HepG2 (cell line): ENCODE results near the gene BLMH. TPM values are rescaled to one million over a fixed set of nuclear protein-coding genes. Genes with fewer than 3 reads are reported as not detected.

Experiments
- ATAC-seq: fragments of 200-7000 bp; cut with Tn5 transposase; 3 replicates; pipeline ENCODE4 v1.9.1; 2020; ENCODE audit warnings: mild to moderate bottlenecking, moderate library complexity
- BruUV-seq: library from RNA; stranded (reverse); fragments of 400-500 nt; replicated peaks from 2 replicates; lab custom pipeline; 2021; lab: Mats Ljungman, UMichigan
- CTCF ChIA-PET: fragments of 300-600 bp; formaldehyde crosslinking; extraction: SDS; loops from one replicate; lab custom pipeline; 2021; ENCODE audit warnings: low total read pairs, inconsistent platforms, low intra/inter-chr PET ratio; lab: Yijun Ruan, JAX
- POLR2A ChIA-PET: fragments of 350-600 bp; sonication (Branson Sonifier 250); formaldehyde crosslinking; loops from one replicate; lab custom pipeline; 2020; ENCODE audit warnings: antibody characterized with exemption, inconsistent platforms; lab: Yijun Ruan, JAX
- DNase-seq: peaks from one replicate; pipeline ENCODE4 v3.0.0-alpha.2; 2015; ENCODE audit warnings: low spot score
- FAIRE-seq: peaks from 3 replicates; lab custom pipeline; 2011; peaks lifted over from hg19 to GRCh38; lab: Jason Lieb, UNC
- H2AFZ ChIP-seq: one replicate; pipeline ENCODE4 v1.6.1; 2011; ENCODE audit warnings: low read length, inconsistent platforms
- H3K27ac ChIP-seq: fragments of 300-600 bp; 3 replicates; pipeline ENCODE4 v1.8.0; 2011; ENCODE audit warnings: mixed run types, mild to moderate bottlenecking, mixed read lengths, low read length, inconsistent platforms; ENCODE audit not compliant: insufficient read depth; ENCODE audit errors: extremely low read length
- H3K27me3 ChIP-seq, 2 experiments: fragments of 200-600 bp in 1 of 2; 2 replicates in 1 of 2; 3 replicates in 1 of 2; pipeline versions ENCODE4 v1.6.0 to v1.8.0; 2011; ENCODE audit warnings: low read length in 2 of 2, mild to moderate bottlenecking in 2 of 2, moderate library complexity in 2 of 2, inconsistent platforms in 1 of 2; ENCODE audit not compliant: insufficient read depth in 2 of 2, control insufficient read depth in 1 of 2
- H3K36me3 ChIP-seq, 2 experiments: fragments of 200-600 bp in 1 of 2; replicated peaks in 1 of 2; 2 replicates in 1 of 2; 3 replicates in 1 of 2; pipeline versions ENCODE4 v1.5.1 to v1.8.0; 2011; ENCODE audit warnings: low read length in 2 of 2, inconsistent platforms in 1 of 2; ENCODE audit not compliant: insufficient read depth in 2 of 2, control insufficient read depth in 1 of 2
- H3K4me1 ChIP-seq: 2 replicates; pipeline ENCODE4 v1.5.1; 2012; ENCODE audit warnings: low read length, inconsistent platforms; ENCODE audit not compliant: insufficient read depth
- H3K4me2 ChIP-seq: 2 replicates; pipeline ENCODE4 v1.6.0; 2011; ENCODE audit warnings: low read depth, low read length, inconsistent platforms
- H3K4me3 ChIP-seq, 3 experiments: fragments of 200-600 bp in 1 of 3; sonication (generic), shearing (Covaris generic) in 1 of 3; replicated peaks in 1 of 3; 2 replicates each; pipeline ENCODE4 v1.5.1; 2011 to 2016; ENCODE audit warnings: low read length in 3 of 3, inconsistent platforms in 2 of 3, low read depth in 2 of 3, mild to moderate bottlenecking in 2 of 3, control low read depth in 1 of 3, mixed read lengths in 1 of 3; ENCODE audit not compliant: insufficient read depth in 1 of 3
- H3K79me2 ChIP-seq: one replicate; pipeline ENCODE4 v1.6.1; 2011; ENCODE audit warnings: low read length, inconsistent platforms; ENCODE audit not compliant: insufficient read depth
- H3K9ac ChIP-seq: 2 replicates; pipeline ENCODE4 v1.6.0; 2011; ENCODE audit warnings: mild to moderate bottlenecking, low read depth, low read length, inconsistent platforms; ENCODE audit not compliant: insufficient read depth
- H3K9me3 ChIP-seq: 2 replicates; pipeline ENCODE4 v1.5.1; 2012; ENCODE audit warnings: mild to moderate bottlenecking, low read length
- H4K20me1 ChIP-seq: 2 replicates; pipeline ENCODE4 v1.6.0; 2011; ENCODE audit warnings: inconsistent platforms, mild to moderate bottlenecking, low read length, moderate library complexity; ENCODE audit not compliant: insufficient read depth
- ATAD3A ChIP-seq: sonication (generic); formaldehyde crosslinking; IDR thresholded peaks from 2 replicates; pipeline ENCODE4 v1.4.0; 2020; ENCODE audit warnings: missing genetic modification reagents
- CBFB ChIP-seq: sonication (generic); formaldehyde crosslinking; IDR thresholded peaks from 2 replicates; pipeline ENCODE4 v1.4.0; 2020; ENCODE audit warnings: missing genetic modification reagents
- CTCF ChIP-seq: sonication (generic); formaldehyde crosslinking; IDR thresholded peaks from 2 replicates; pipeline ENCODE4 v1.5.0; 2020; ENCODE audit warnings: mild to moderate bottlenecking, missing genetic modification reagents, moderate library complexity
- GABPB1 ChIP-seq: IDR thresholded peaks from 2 replicates; pipeline ENCODE4 v1.6.1; 2016; ENCODE audit warnings: mild to moderate bottlenecking, missing genetic modification reagents, moderate library complexity, missing compliant biosample characterization
- GATAD2A ChIP-seq: IDR thresholded peaks from 2 replicates; pipeline ENCODE4 v1.6.1; 2016
- HNRNPL ChIP-seq: fragments of 200-400 bp; formaldehyde crosslinking; IDR thresholded peaks from 2 replicates; pipeline ENCODE4 v1.6.1; 2017; ENCODE audit warnings: mild to moderate bottlenecking, low read depth, low read length
- IRF2 ChIP-seq: IDR thresholded peaks from 2 replicates; pipeline ENCODE4 v1.6.1; 2018; ENCODE audit warnings: missing genetic modification reagents, missing compliant biosample characterization
- MEF2D ChIP-seq: sonication (generic); formaldehyde crosslinking; IDR thresholded peaks from 2 replicates; pipeline ENCODE4 v1.5.1; 2020; ENCODE audit warnings: mild to moderate bottlenecking, missing genetic modification reagents
- RAD21 ChIP-seq: fragments of 450-650 bp; formaldehyde crosslinking; IDR thresholded peaks from 2 replicates; pipeline ENCODE4 v1.5.0; 2020; ENCODE audit warnings: mild to moderate bottlenecking
- RXRB ChIP-seq: IDR thresholded peaks from 2 replicates; pipeline ENCODE4 v1.6.1; 2016; ENCODE audit warnings: borderline replicate concordance, missing genetic modification reagents, missing compliant biosample characterization
- SALL1 ChIP-seq: sonication (generic); formaldehyde crosslinking; IDR thresholded peaks from 2 replicates; pipeline ENCODE4 v1.8.0; 2022; ENCODE audit warnings: mild to moderate bottlenecking, missing genetic modification reagents
- STAG1 ChIP-seq: sonication (generic); formaldehyde crosslinking; IDR thresholded peaks from 2 replicates; pipeline ENCODE4 v1.4.0; 2020; ENCODE audit warnings: missing genetic modification reagents
- YY1 ChIP-seq: IDR thresholded peaks from 2 replicates; pipeline ENCODE4 v1.6.1; 2011; ENCODE audit warnings: low read length, low read depth, moderate library complexity, mild to moderate bottlenecking; ENCODE audit not compliant: insufficient read depth, insufficient replicate concordance
- ZBTB33 ChIP-seq: sonication (generic); formaldehyde crosslinking; IDR thresholded peaks from 2 replicates; pipeline ENCODE4 v1.4.0; 2020; ENCODE audit warnings: missing genetic modification reagents
- ZNF335 ChIP-seq: sonication (generic); formaldehyde crosslinking; IDR thresholded peaks from 2 replicates; pipeline ENCODE4 v1.4.0; 2020; ENCODE audit warnings: missing genetic modification reagents
- ZNF687 ChIP-seq: sonication (generic); formaldehyde crosslinking; IDR thresholded peaks from 2 replicates; pipeline ENCODE4 v1.5.1; 2020; ENCODE audit warnings: mild to moderate bottlenecking, missing genetic modification reagents, moderate library complexity
- ZNF713 ChIP-seq: sonication (generic); formaldehyde crosslinking; IDR thresholded peaks from 2 replicates; pipeline ENCODE4 v1.4.0; 2020; ENCODE audit warnings: mild to moderate bottlenecking, missing genetic modification reagents
- ZNF768 ChIP-seq: sonication (generic); formaldehyde crosslinking; IDR thresholded peaks from 2 replicates; pipeline ENCODE4 v1.4.0; 2020; ENCODE audit warnings: missing genetic modification reagents
- WGBS: methylation state at CpG from one replicate; pipeline ENCODE4 v1.1.6; 2017; ENCODE audit warnings: low lambda C conversion rate; 5-methylcytosine and 5-hydroxymethylcytosine counted together
- in situ Hi-C: cut with HindIII; loops from 2 replicates; pipeline ENCODE4 v1.10.0; 2017; ENCODE audit warnings: low pct_unique_long_range_greater_than_20kb; ENCODE audit not compliant: extremely low pct_ligation_motif_present
- intact Hi-C: fragments of 100-400 bp; cut with micrococcal nuclease; formaldehyde crosslinking; loops from one replicate; pipeline ENCODE4 v1.10.0; 2022; ENCODE audit not compliant: unreplicated experiment
- polyA plus RNA-seq, 8 experiments: library from polyadenylated mRNA; depleted of rRNA in 3 of 8; stranded (reverse) in 7 of 8; unstranded in 1 of 8; fragments of >200 nt; fragmentation: Illumina TruSeq in 4 of 8; extraction: Trizol in 4 of 8; gene quantifications; 2 replicates each; pipeline versions ENCODE4 v1.2.1 to v1.2.3, GENCODE V29; 2011 to 2016; ENCODE audit warnings: low read depth in 4 of 8, missing spikeins in 1 of 8, mixed read lengths in 1 of 8; ENCODE audit not compliant: insufficient read depth in 1 of 8
- total RNA-seq, 5 experiments: library from RNA; depleted of rRNA; stranded (reverse); fragments of >200 nt; fragmentation: Illumina TruSeq; extraction: Trizol; gene quantifications; 2 replicates each; pipeline ENCODE4 v1.2.3, GENCODE V29; 2016; ENCODE audit warnings: low read depth in 1 of 5

The BLMH gene
- total and polyA plus RNA-seq, 2 of the 13 experiments (the other 11 are each of a cell fraction or from before 2014, with no cell fraction given) = 12.1 to 41.0 TPM

- intact Hi-C loops (loop anchor here (5.0 kb wide), 1 partner anchor 109 kb away; no protein-coding TSS in a partner anchor), in situ Hi-C loops (loop anchor here (10.0 kb wide), 1 partner anchor 112 kb away; no protein-coding TSS in a partner anchor)
- no peaks in the 10 kb centered on the region for H3K9me3 ChIP-seq
- CTCF ChIA-PET = interaction anchor here (1.2 to 2.6 kb wide), 2 partner anchors 111 to 132 kb away, joined by 4 to 10 read pairs; no protein-coding TSS in a partner anchor
- ATAC-seq = peak; percentile 80
- peaks cover 50% of the 10 kb centered on the region for H3K4me1 ChIP-seq
- no peak overlapping the region for H3K9ac ChIP-seq
- no peak overlapping the region for H3K27ac ChIP-seq
- POLR2A ChIA-PET = interaction anchor here (0.7 to 1.8 kb wide), 5 partner anchors 10 to 132 kb away, joined by 3 to 7 read pairs (median 6); no protein-coding TSS in a partner anchor
- 35% methylated on average over 20 of the region's 20 CpGs for WGBS
- H3K79me2 ChIP-seq = no peaks in the 10 kb centered on the region
- FAIRE-seq = no peak
- H3K27me3 ChIP-seq = no peaks in the 10 kb centered on the region
- H4K20me1 ChIP-seq = no peaks in the 10 kb centered on the region
- no TSS peak for BruUV-seq
- peak overlapping the region; percentile 59; the same call in 1 of the 2 replicates for H3K4me2 ChIP-seq
- no peaks in the 10 kb centered on the region for H3K36me3 ChIP-seq
- peak; percentile 40 for DNase-seq
- no peak overlapping the region for H2AFZ ChIP-seq
- no peak overlapping the region for H3K4me3 ChIP-seq
- TF ChIP-seq SALL1 (CRISPR knock-in tag) (peak; percentile 60; the same call in 1 of the 2 replicates), ZNF713 (CRISPR knock-in tag) (no peak), ZNF687 (CRISPR knock-in tag) (peak; percentile 48), GABPB1 (CRISPR knock-in tag) (peak; percentile 35; the same call in 1 of the 2 replicates), YY1 (peak; percentile 18), IRF2 (0 out of 2 replicates have a peak, but pooled peaks have one; percentile 41), ZNF768 (CRISPR knock-in tag) (0 out of 2 replicates have a peak, but pooled peaks have one; percentile 14), CBFB (CRISPR knock-in tag) (0 out of 2 replicates have a peak, but pooled peaks have one; percentile 42), GATAD2A (CRISPR knock-in tag) (0 out of 2 replicates have a peak, but pooled peaks have one; percentile 17), RAD21 (CRISPR knock-in tag) (peak; percentile 86), ZBTB33 (CRISPR knock-in tag) (0 out of 2 replicates have a peak, but pooled peaks have one; percentile 34), ATAD3A (no peak), HNRNPL (0 out of 2 replicates have a peak, but pooled peaks have one; percentile 54), STAG1 (CRISPR knock-in tag) (peak; percentile 82), MEF2D (CRISPR knock-in tag) (no peak), RXRB (CRISPR knock-in tag) (peak; percentile 33; the same call in 1 of the 2 replicates), CTCF (CRISPR knock-in tag) (peak; percentile 87), ZNF335 (CRISPR knock-in tag) (0 out of 2 replicates have a peak, but pooled peaks have one; percentile 40)
These were observed 55.0 kb downstream of the BLMH start for GRCh38 chr17:30236766-30237165.
